GM12878 (cell line): Measurements from ENCODE around the gene ARFRP1. TPM values are rescaled to one million over a fixed set of nuclear protein-coding genes. Genes with fewer than 3 reads are reported as not detected.
A peak's percentile ranks its signal among the peaks of the same experiment; 100 is the strongest.

Experiments
- ATAC-seq: fragments of 200-7000 bp; cut with Tn5 transposase; 3 replicates; pipeline ENCODE4 v1.9.1; 2020; ENCODE audit warnings: mild to moderate bottlenecking, moderate library complexity
- BruUV-seq: library from RNA; stranded (reverse); fragments of 400-500 nt; replicated peaks from 2 replicates; lab custom pipeline; 2021; lab: Mats Ljungman, UMichigan
- CTCF ChIA-PET: fragments of 300-600 bp; sonication (Branson Sonifier 250); formaldehyde crosslinking; extraction: SDS; loops from one replicate; lab custom pipeline; 2021; ENCODE audit warnings: inconsistent platforms; lab: Yijun Ruan, JAX
- POLR2A ChIA-PET: fragments of 350-600 bp; formaldehyde crosslinking; extraction: SDS; loops from one replicate; lab custom pipeline; 2021; ENCODE audit warnings: inconsistent platforms; lab: Charles Lee
- RAD21 ChIA-PET: fragments of 300-600 bp; sonication (Branson Sonifier 250); formaldehyde crosslinking; loops from one replicate; lab custom pipeline; 2023; ENCODE audit warnings: antibody characterized with exemption; ENCODE audit not compliant: unreplicated experiment; lab: Charles Lee
- SMC1A ChIA-PET: fragments of 300-600 bp; sonication (Branson Sonifier 250); formaldehyde crosslinking; loops from one replicate; lab custom pipeline; 2023; ENCODE audit not compliant: unreplicated experiment, uncharacterized antibody; lab: Charles Lee
- DNase-seq: peaks from one replicate; pipeline ENCODE4 v3.0.0-alpha.2; 2011; ENCODE audit warnings: low read depth, low spot score
- FAIRE-seq: peaks from 3 replicates; lab custom pipeline; 2011; peaks lifted over from hg19 to GRCh38; lab: Jason Lieb, UNC
- H2AFZ ChIP-seq: 2 replicates; pipeline ENCODE4 v1.6.0; 2011; ENCODE audit warnings: low read depth, low read length, control low read depth; ENCODE audit not compliant: control insufficient read depth
- H3K27ac ChIP-seq: 2 replicates; pipeline ENCODE4 v1.5.1; 2011; ENCODE audit warnings: control low read depth; ENCODE audit not compliant: control insufficient read depth, insufficient read depth
- H3K27me3 ChIP-seq, 2 experiments: replicated peaks in 1 of 2; 2 replicates each; pipeline versions ENCODE4 v1.6.0 to v1.6.1; 2011; ENCODE audit warnings: low read length in 1 of 2; ENCODE audit not compliant: control insufficient read depth in 2 of 2, insufficient read depth in 2 of 2
- H3K36me3 ChIP-seq, 2 experiments: 2 replicates each; pipeline ENCODE4 v1.5.1; 2011; ENCODE audit warnings: low read length in 1 of 2; ENCODE audit not compliant: control insufficient read depth in 2 of 2, insufficient read depth in 2 of 2
- H3K4me1 ChIP-seq: 2 replicates; pipeline ENCODE4 v1.6.1; 2011; ENCODE audit warnings: mild to moderate bottlenecking, low read length, moderate library complexity, mixed read lengths; ENCODE audit not compliant: control insufficient read depth, insufficient read depth
- H3K4me2 ChIP-seq: 2 replicates; pipeline ENCODE4 v1.6.0; 2011; ENCODE audit warnings: control low read depth; ENCODE audit not compliant: control insufficient read depth, insufficient read depth
- H3K4me3 ChIP-seq: fragments of 200-600 bp; sonication (generic); 2 replicates; pipeline ENCODE4 v1.5.1; 2016
- H3K79me2 ChIP-seq: 2 replicates; pipeline ENCODE4 v1.6.0; 2011; ENCODE audit warnings: low read length; ENCODE audit not compliant: control insufficient read depth, insufficient read depth
- H3K9ac ChIP-seq: 2 replicates; pipeline ENCODE4 v1.8.0; 2011; ENCODE audit warnings: low read length, control low read depth, mixed read lengths; ENCODE audit not compliant: control insufficient read depth, insufficient read depth
- H3K9me3 ChIP-seq: replicated peaks from 3 replicates; pipeline ENCODE4 v1.5.1; 2011; ENCODE audit warnings: mild to moderate bottlenecking, low read length; ENCODE audit not compliant: control insufficient read depth, insufficient read depth
- H4K20me1 ChIP-seq: 2 replicates; pipeline ENCODE4 v1.6.0; 2011; ENCODE audit not compliant: control insufficient read depth, insufficient read depth
- ASH2L ChIP-seq: fragments of 300-600, 200-600 bp; sonication (generic); IDR thresholded peaks from 2 replicates; pipeline ENCODE4 v1.6.1; 2017; ENCODE audit warnings: low read depth, mild to moderate bottlenecking, borderline replicate concordance
- BACH1 ChIP-seq: fragments of 450-650 bp; IDR thresholded peaks from 2 replicates; pipeline ENCODE4 v1.6.1; 2017; ENCODE audit warnings: mild to moderate bottlenecking, borderline replicate concordance
- CHD1 ChIP-seq: IDR thresholded peaks from 2 replicates; pipeline ENCODE4 v1.6.1; 2012; ENCODE audit warnings: low read depth, low read length, improper control_type of control experiment
- E2F4 ChIP-seq: IDR thresholded peaks from 2 replicates; pipeline ENCODE4 v1.6.1; 2012; ENCODE audit warnings: low read depth, low read length, improper control_type of control experiment
- HDAC2 ChIP-seq: fragments of 200-600 bp; sonication (generic); IDR thresholded peaks from 2 replicates; pipeline ENCODE4 v1.6.1; 2017
- IKZF2 ChIP-seq, 2 experiments: fragments of 450-650 bp; IDR thresholded peaks; 2 replicates each; pipeline ENCODE4 v1.6.1; 2017; ENCODE audit warnings: mild to moderate bottlenecking in 2 of 2, moderate library complexity in 2 of 2
- IRF4 ChIP-seq: IDR thresholded peaks from 2 replicates; pipeline ENCODE4 v1.6.1; 2011; ENCODE audit warnings: low read depth, low read length
- MAX ChIP-seq: IDR thresholded peaks from 2 replicates; pipeline ENCODE4 v1.6.1; 2012; ENCODE audit warnings: low read depth, low read length, improper control_type of control experiment
- NRF1 ChIP-seq: conservative IDR thresholded peaks from 2 replicates; pipeline ENCODE4 v1.6.1; 2011; ENCODE audit warnings: mild to moderate bottlenecking, low read depth, low read length, improper control_type of control experiment
- PKNOX1 ChIP-seq: fragments of 450-650 bp; IDR thresholded peaks from 2 replicates; pipeline ENCODE4 v1.6.1; 2016; ENCODE audit warnings: mild to moderate bottlenecking
- POLR2AphosphoS5 ChIP-seq: IDR thresholded peaks from 2 replicates; pipeline ENCODE4 v1.6.1; 2011; ENCODE audit warnings: mild to moderate bottlenecking, low read length, inconsistent platforms
- RFX5 ChIP-seq: IDR thresholded peaks from 2 replicates; pipeline ENCODE4 v1.6.1; 2011; ENCODE audit warnings: low read depth, low read length, improper control_type of control experiment
- SREBF2 ChIP-seq: IDR thresholded peaks from 2 replicates; pipeline ENCODE4 v1.6.1; 2012; ENCODE audit warnings: mild to moderate bottlenecking, low read length
- SRF ChIP-seq, 2 experiments: IDR thresholded peaks; 2 replicates each; pipeline ENCODE4 v1.6.1; 2011; ENCODE audit warnings: low read depth in 2 of 2, low read length in 2 of 2, mild to moderate bottlenecking in 1 of 2, moderate library complexity in 1 of 2
- TBL1XR1 ChIP-seq: IDR thresholded peaks from 2 replicates; pipeline ENCODE4 v1.6.1; 2012; ENCODE audit warnings: low read depth, low read length, improper control_type of control experiment
- TCF12 ChIP-seq: IDR thresholded peaks from 2 replicates; pipeline ENCODE4 v1.6.1; 2011; ENCODE audit warnings: low read depth, mild to moderate bottlenecking, low read length
- ZBTB4 ChIP-seq: fragments of 450-650 bp; formaldehyde crosslinking; IDR thresholded peaks from 2 replicates; pipeline ENCODE4 v1.4.0; 2022; ENCODE audit warnings: mild to moderate bottlenecking, moderate library complexity
- ZNF207 ChIP-seq: fragments of 450-650 bp; IDR thresholded peaks from 2 replicates; pipeline ENCODE4 v1.6.1; 2014; ENCODE audit warnings: antibody characterized with exemption, mild to moderate bottlenecking, borderline replicate concordance
- ZNF274 ChIP-seq: IDR thresholded peaks from one replicate; pipeline ENCODE4 v1.8.0; 2011; ENCODE audit not compliant: insufficient read length, insufficient read depth
- WGBS: methylation state at CpG from one replicate; pipeline ENCODE4 v1.1.6; 2016; ENCODE audit warnings: low lambda C conversion rate; ENCODE audit not compliant: insufficient replicate concordance, insufficient coverage; ENCODE audit errors: missing lambda C conversion rate; 5-methylcytosine and 5-hydroxymethylcytosine counted together
- in situ Hi-C: fragments of 300-500 bp; cut with MboI; formaldehyde crosslinking; loops from 9 replicates; pipeline ENCODE4 v1.14.3; 2018; ENCODE audit warnings: mixed read lengths
- intact Hi-C: fragments of 100-400 bp; cut with micrococcal nuclease; formaldehyde crosslinking; loops from one replicate; pipeline ENCODE4 v1.14.2; 2022; ENCODE audit not compliant: unreplicated experiment
- polyA plus RNA-seq, 11 experiments: library from polyadenylated mRNA; depleted of rRNA in 4 of 11; unstranded in 6 of 11; stranded (reverse) in 5 of 11; fragments of >200 nt; fragmentation: Nextera tagmentation in 4 of 11; fragmentation: Illumina TruSeq in 1 of 11; extraction: Ambion mirVana in 4 of 11; extraction: Trizol in 1 of 11; gene quantifications; 1 replicate in 1 of 11; 2 replicates in 10 of 11; pipeline versions ENCODE4 v1.2.1 to v1.2.3, GENCODE V29; 2011 to 2016; ENCODE audit warnings: inconsistent platforms in 2 of 11, missing spikeins in 2 of 11, low read depth in 1 of 11
- total RNA-seq, 4 experiments: library from RNA; depleted of rRNA in 3 of 4; stranded (reverse); fragments of >200 nt in 3 of 4; fragmentation: Illumina TruSeq in 1 of 4; extraction: Trizol in 1 of 4; gene quantifications; 2 replicates each; pipeline versions ENCODE4 v1.2.1 to v1.2.3, GENCODE V29; 2013 to 2021

The ARFRP1 gene
- total and polyA plus RNA-seq, 10 of the 15 experiments (the other 5 are each of a cell fraction or from before 2014, with no cell fraction given), result 0.37 to 71.7 (median 34.6) TPM

- TF ChIP-seq BACH1, result peak; percentile 61; the same call in 1 of the 2 replicates
- TF ChIP-seq RFX5, result no peak
- TF ChIP-seq CHD1, result no peak
- no peak for TF ChIP-seq SREBF2
- TF ChIP-seq ZNF274, result no peak
- TF ChIP-seq ASH2L, result no peak
- TF ChIP-seq TCF12, result peak; percentile 76; the same call in 1 of the 2 replicates
- TF ChIP-seq PKNOX1, result no peak
- peak in 1 of 2 experiments; percentile 25; a peak in 1 of 4 replicates for TF ChIP-seq SRF (IDR thresholded peaks at IDR 0.05; ENCODE audit: low read depth in 2 of 2, low read length in 2 of 2)
- peak; percentile 96 for TF ChIP-seq TBL1XR1
- TF ChIP-seq IKZF2 (IDR thresholded peaks at IDR 0.05), result no peak
- no peak for TF ChIP-seq IRF4
- no peak for TF ChIP-seq HDAC2
- TF ChIP-seq, all 136 proteins: peak for 47
Observed at GRCh38 chr20:63707558-63708300, at the start of gene ARFRP1, which contains the start of gene ZGPAT (continued).

GRCh38 chr20:63756648-63756991, 48.8 kb upstream of the ARFRP1 start:
- ATAC-seq (no peak), DNase-seq (no peak), FAIRE-seq (no peak)
- H3K27me3 ChIP-seq, result peaks cover 0 to 2% of the 10 kb centered on the region in 2 experiments; a peak in 1 of 4 replicates
- H3K79me2 ChIP-seq, result no peaks in the 10 kb centered on the region
- H3K27ac ChIP-seq, result no peak overlapping the region
- no peak overlapping the region for H3K4me2 ChIP-seq
- no TSS peak for BruUV-seq
- no peaks in the 10 kb centered on the region for H4K20me1 ChIP-seq
- no peaks in the 10 kb centered on the region for H3K9me3 ChIP-seq
- 25% methylated on average over 8 of the region's 8 CpGs for WGBS
- CTCF ChIA-PET, result interaction anchor here (0.6 kb wide), 1 partner anchor 82 kb away, joined by 3 read pairs; no protein-coding TSS in a partner anchor
- H3K4me3 ChIP-seq, result no peak overlapping the region
- H2AFZ ChIP-seq, result no peak overlapping the region
- no peaks in the 10 kb centered on the region for H3K4me1 ChIP-seq
- SMC1A ChIA-PET, result no interaction called here
- RAD21 ChIA-PET, result no interaction called here
- in situ Hi-C loops, result no loop called here
- intact Hi-C loops, result no loop called here
- H3K9ac ChIP-seq, result no peak overlapping the region
- POLR2A ChIA-PET, result no interaction called here
- H3K36me3 ChIP-seq, result no peaks in the 10 kb centered on the region
- TF ChIP-seq ZBTB4 (no peak), POLR2AphosphoS5 (no peak), BACH1 (no peak), MAX (no peak), ZNF207 (no peak), E2F4 (no peak), NRF1 (no peak)
